Mesenteric fat pad (tissue), 1 donor: ENCODE measurements around the gene PAM16. TPM values are rescaled to one million over a fixed set of nuclear protein-coding genes. Genes with fewer than 3 reads are reported as not detected.
A peak's percentile ranks its signal among the peaks of the same experiment; 100 is the strongest.
"Not testable (repeated sequence)": the region's sequence is repeated elsewhere in the genome, so short reads cannot be mapped to it uniquely, and the experiment has no call there.

Source experiments
- DNase-seq: peaks from one replicate; pipeline ENCODE4 v3.0.0-alpha.2; 2020; ENCODE audit warnings: low spot score
- total RNA-seq: library from RNA; stranded (reverse); fragmentation: NEBNext Ultra II Directional; extraction: Animal tissue kit (Norgen Biotek cat#: 25700); gene quantifications from one replicate; pipeline ENCODE4 v1.2.1, GENCODE V29; 2021
- donor health status: DM: yes; HTN: yes; CAD: no.

PAM16 gene
- total RNA-seq, 1 donor from 2014 or later, result 38.2 TPM

- no peak for DNase-seq
These were observed 13.5 kb downstream of the PAM16 start for GRCh38 chr16:4337540-4338088.

- DNase-seq, result no peak
These were observed 14.2 kb downstream of the PAM16 start for GRCh38 chr16:4336701-4337539.

GRCh38 chr16:4334724-4335495 is 16.2 kb downstream of the PAM16 start:
- no peak for DNase-seq

GRCh38 chr16:4333714-4334113 is 17.4 kb downstream of the PAM16 start:
- not testable (repeated sequence) for DNase-seq

GRCh38 chr16:4333308-4333638 is 17.8 kb downstream of the PAM16 start:
- no peak for DNase-seq

- DNase-seq, result no peak
These were observed 18.4 kb downstream of the PAM16 start for GRCh38 chr16:4332623-4333307.

- DNase-seq, result no peak
These were observed 19.0 kb downstream of the PAM16 start for GRCh38 chr16:4332083-4332482.

GRCh38 chr16:4330277-4330874 is 20.7 kb downstream of the PAM16 start:
- peak; percentile 95 for DNase-seq

GRCh38 chr16:4328782-4329775 is 22.0 kb downstream of the PAM16 start:
- no peak for DNase-seq

- no peak for DNase-seq
These were observed 22.9 kb downstream of the PAM16 start for GRCh38 chr16:4328046-4328781.

- no peak for DNase-seq
These were observed 23.6 kb downstream of the PAM16 start for GRCh38 chr16:4327386-4328045.

- DNase-seq, result no peak
These were observed 25.8 kb downstream of the PAM16 start for GRCh38 chr16:4325253-4325758.

- no peak for DNase-seq
These were observed 26.4 kb downstream of the PAM16 start for GRCh38 chr16:4324492-4325252.

GRCh38 chr16:4323845-4324488 is 27.2 kb downstream of the PAM16 start:
- no peak for DNase-seq

- no peak for DNase-seq
These were observed 27.9 kb downstream of the PAM16 start for GRCh38 chr16:4323071-4323844.
